SU-DHL-6 (cell line): ENCODE data around the gene BMPR1B.

Experiments used
- EZH2phosphoT487 ChIP-seq: fragments of 200-600 bp; sonication (generic), shearing (Covaris generic); conservative IDR thresholded peaks from 2 replicates; pipeline ENCODE4 v1.6.1; 2018; ENCODE audit warnings: mild to moderate bottlenecking, antibody characterized with exemption, low read length, moderate library complexity, mixed read lengths
- TF ChIP-seq, protein P1 (sequence below): fragments of 200-600 bp; sonication (generic); IDR thresholded peaks from one replicate; pipeline ENCODE4 v1.5.1; 2017; ENCODE audit warnings: antibody characterized with exemption, mild to moderate bottlenecking, low read length, moderate library complexity; ENCODE audit not compliant: insufficient read depth, poor library complexity, severe bottlenecking

DNA sequence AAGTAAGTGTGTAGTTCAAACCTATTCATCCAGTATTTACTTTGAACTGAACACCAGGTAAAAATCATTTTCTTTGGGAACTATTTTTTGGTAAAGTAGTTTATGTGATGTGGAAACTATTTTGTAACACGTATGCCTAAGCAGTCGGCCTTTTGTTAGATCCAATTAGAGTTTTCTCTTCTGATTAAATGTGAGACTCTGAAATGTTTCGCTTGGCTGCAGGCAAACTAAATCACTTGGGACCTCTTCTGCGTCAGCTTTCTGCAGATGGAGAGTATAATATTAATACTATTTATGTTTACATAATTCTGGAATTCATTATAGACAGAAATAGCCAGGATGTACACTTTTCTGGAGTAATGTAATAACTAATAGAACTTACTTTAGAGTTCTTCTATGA is 46.9 kb downstream of the BMPR1B start:
- TF ChIP-seq, protein P1, sequence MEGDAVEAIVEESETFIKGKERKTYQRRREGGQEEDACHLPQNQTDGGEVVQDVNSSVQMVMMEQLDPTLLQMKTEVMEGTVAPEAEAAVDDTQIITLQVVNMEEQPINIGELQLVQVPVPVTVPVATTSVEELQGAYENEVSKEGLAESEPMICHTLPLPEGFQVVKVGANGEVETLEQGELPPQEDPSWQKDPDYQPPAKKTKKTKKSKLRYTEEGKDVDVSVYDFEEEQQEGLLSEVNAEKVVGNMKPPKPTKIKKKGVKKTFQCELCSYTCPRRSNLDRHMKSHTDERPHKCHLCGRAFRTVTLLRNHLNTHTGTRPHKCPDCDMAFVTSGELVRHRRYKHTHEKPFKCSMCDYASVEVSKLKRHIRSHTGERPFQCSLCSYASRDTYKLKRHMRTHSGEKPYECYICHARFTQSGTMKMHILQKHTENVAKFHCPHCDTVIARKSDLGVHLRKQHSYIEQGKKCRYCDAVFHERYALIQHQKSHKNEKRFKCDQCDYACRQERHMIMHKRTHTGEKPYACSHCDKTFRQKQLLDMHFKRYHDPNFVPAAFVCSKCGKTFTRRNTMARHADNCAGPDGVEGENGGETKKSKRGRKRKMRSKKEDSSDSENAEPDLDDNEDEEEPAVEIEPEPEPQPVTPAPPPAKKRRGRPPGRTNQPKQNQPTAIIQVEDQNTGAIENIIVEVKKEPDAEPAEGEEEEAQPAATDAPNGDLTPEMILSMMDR, result no peak
- TF ChIP-seq EZH2phosphoT487, result no peak
